IMR-90 (cell line): Measurements from ENCODE around the gene AUTS2.

ENCODE experiments used
- BHLHE40 ChIP-seq: fragments of 150-350 bp; IDR thresholded peaks from 2 replicates; pipeline ENCODE4 v1.6.1; 2016; ENCODE audit warnings: mild to moderate bottlenecking, low read depth, low read length
- RFX5 ChIP-seq: IDR thresholded peaks from 2 replicates; pipeline ENCODE4 v1.8.0; 2012; ENCODE audit warnings: low read depth, mild to moderate bottlenecking, low read length, moderate library complexity
- TF ChIP-seq, protein P1 (sequence below): conservative IDR thresholded peaks from 2 replicates; pipeline ENCODE4 v1.5.1; 2012; ENCODE audit warnings: mild to moderate bottlenecking, low read depth, low read length, improper control_type of control experiment

GRCh38 chr7:70544016-70544415 is 945.7 kb downstream of the AUTS2 start:
- TF ChIP-seq RFX5 (no peak), BHLHE40 (no peak)
- TF ChIP-seq, protein P1, sequence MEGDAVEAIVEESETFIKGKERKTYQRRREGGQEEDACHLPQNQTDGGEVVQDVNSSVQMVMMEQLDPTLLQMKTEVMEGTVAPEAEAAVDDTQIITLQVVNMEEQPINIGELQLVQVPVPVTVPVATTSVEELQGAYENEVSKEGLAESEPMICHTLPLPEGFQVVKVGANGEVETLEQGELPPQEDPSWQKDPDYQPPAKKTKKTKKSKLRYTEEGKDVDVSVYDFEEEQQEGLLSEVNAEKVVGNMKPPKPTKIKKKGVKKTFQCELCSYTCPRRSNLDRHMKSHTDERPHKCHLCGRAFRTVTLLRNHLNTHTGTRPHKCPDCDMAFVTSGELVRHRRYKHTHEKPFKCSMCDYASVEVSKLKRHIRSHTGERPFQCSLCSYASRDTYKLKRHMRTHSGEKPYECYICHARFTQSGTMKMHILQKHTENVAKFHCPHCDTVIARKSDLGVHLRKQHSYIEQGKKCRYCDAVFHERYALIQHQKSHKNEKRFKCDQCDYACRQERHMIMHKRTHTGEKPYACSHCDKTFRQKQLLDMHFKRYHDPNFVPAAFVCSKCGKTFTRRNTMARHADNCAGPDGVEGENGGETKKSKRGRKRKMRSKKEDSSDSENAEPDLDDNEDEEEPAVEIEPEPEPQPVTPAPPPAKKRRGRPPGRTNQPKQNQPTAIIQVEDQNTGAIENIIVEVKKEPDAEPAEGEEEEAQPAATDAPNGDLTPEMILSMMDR, result no peak
